IMR-90 (cell line): ENCODE results near the gene DAGLA. TPM values are rescaled to one million over a fixed set of nuclear protein-coding genes. Genes with fewer than 3 reads are reported as not detected.

Source experiments
- ATAC-seq: fragments of 200-7000 bp; cut with Tn5 transposase; 2 replicates; pipeline ENCODE4 v1.9.1; 2020; ENCODE audit warnings: low read depth, mild to moderate bottlenecking, moderate library complexity
- BruUV-seq: library from RNA; stranded (reverse); fragments of 400-500 nt; replicated peaks from 2 replicates; lab custom pipeline; 2021; lab: Mats Ljungman, UMichigan
- CTCF ChIA-PET: fragments of 300-600 bp; formaldehyde crosslinking; extraction: SDS; loops from one replicate; lab custom pipeline; 2021; ENCODE audit warnings: antibody characterized with exemption; lab: Yijun Ruan, JAX
- POLR2A ChIA-PET: fragments of 300-600 bp; sonication (Branson Sonifier 250); formaldehyde crosslinking; loops from one replicate; lab custom pipeline; 2022; ENCODE audit warnings: antibody characterized with exemption; ENCODE audit not compliant: unreplicated experiment; lab: Charles Lee
- DNase-seq: peaks from one replicate; pipeline ENCODE4 v3.0.0; 2013
- H2AFZ ChIP-seq: replicated peaks from 2 replicates; pipeline ENCODE3; 2013; ENCODE audit warnings: low read length, mild to moderate bottlenecking; ENCODE audit not compliant: poor library complexity
- H2AK5ac ChIP-seq: 2 replicates; pipeline ENCODE4 v1.6.1; 2013; ENCODE audit warnings: low read depth, low read length, inconsistent platforms
- H2AK9ac ChIP-seq: replicated peaks from 2 replicates; pipeline ENCODE3; 2013; ENCODE audit warnings: mild to moderate bottlenecking, low read depth, low read length, moderate library complexity; ENCODE audit not compliant: poor library complexity
- H2BK120ac ChIP-seq: 2 replicates; pipeline ENCODE4 v1.6.1; 2013; ENCODE audit warnings: low read depth, low read length, inconsistent platforms
- H2BK15ac ChIP-seq: 3 replicates; pipeline ENCODE4 v1.6.1; 2013; ENCODE audit warnings: low read depth, low read length, inconsistent platforms
- H2BK20ac ChIP-seq: 2 replicates; pipeline ENCODE4 v1.6.1; 2013; ENCODE audit warnings: low read depth, mild to moderate bottlenecking, inconsistent platforms, low read length, moderate library complexity
- H2BK5ac ChIP-seq: 2 replicates; pipeline ENCODE4 v1.6.1; 2013; ENCODE audit warnings: mild to moderate bottlenecking, low read depth, low read length, inconsistent platforms; ENCODE audit not compliant: poor library complexity, severe bottlenecking
- H3K14ac ChIP-seq: replicated peaks from 2 replicates; pipeline ENCODE4 v1.6.1; 2013; ENCODE audit warnings: low read depth, low read length, inconsistent platforms
- H3K18ac ChIP-seq: 2 replicates; pipeline ENCODE4 v1.6.1; 2013; ENCODE audit warnings: low read depth, low read length, control low read depth
- H3K23ac ChIP-seq: 2 replicates; pipeline ENCODE4 v1.6.1; 2013; ENCODE audit warnings: low read depth, low read length, inconsistent platforms
- H3K27ac ChIP-seq: 2 replicates; pipeline ENCODE4 v1.5.1; 2013; ENCODE audit warnings: mild to moderate bottlenecking, control low read depth, low read length; ENCODE audit not compliant: insufficient read depth
- H3K27me3 ChIP-seq: 2 replicates; pipeline ENCODE4 v1.6.1; 2013; ENCODE audit warnings: low read length; ENCODE audit not compliant: control insufficient read depth, insufficient read depth
- H3K36me3 ChIP-seq: 2 replicates; pipeline ENCODE4 v1.6.1; 2013; ENCODE audit warnings: low read length, mixed read lengths; ENCODE audit not compliant: control insufficient read depth, insufficient read depth
- H3K4ac ChIP-seq: 2 replicates; pipeline ENCODE4 v1.6.1; 2013; ENCODE audit warnings: low read depth, low read length, inconsistent platforms
- H3K4me1 ChIP-seq: 2 replicates; pipeline ENCODE4 v1.6.1; 2013; ENCODE audit warnings: low read length, mixed read lengths; ENCODE audit not compliant: control insufficient read depth, insufficient read depth
- H3K4me2 ChIP-seq: 2 replicates; pipeline ENCODE4 v1.6.1; 2013; ENCODE audit warnings: low read depth, mild to moderate bottlenecking, control low read depth, low read length, moderate library complexity
- H3K4me3 ChIP-seq: 2 replicates; pipeline ENCODE4 v1.5.1; 2013; ENCODE audit warnings: low read depth, mild to moderate bottlenecking, control low read depth, low read length, moderate library complexity; ENCODE audit not compliant: insufficient read depth
- H3K56ac ChIP-seq: 2 replicates; pipeline ENCODE4 v1.6.1; 2013; ENCODE audit warnings: low read length, inconsistent platforms; ENCODE audit not compliant: insufficient read depth; ENCODE audit errors: extremely low read depth
- H3K79me1 ChIP-seq, 2 experiments: 2 replicates each; pipeline ENCODE4 v1.6.1; 2013; ENCODE audit warnings: low read length in 2 of 2, inconsistent platforms in 1 of 2, low read depth in 1 of 2
- H3K9ac ChIP-seq: 2 replicates; pipeline ENCODE4 v1.6.1; 2013; ENCODE audit warnings: low read depth, low read length, control low read depth
- H3K9me1 ChIP-seq: 2 replicates; pipeline ENCODE4 v1.6.1; 2013; ENCODE audit warnings: low read length, inconsistent platforms; ENCODE audit not compliant: insufficient read depth
- H3K9me3 ChIP-seq: 2 replicates; pipeline ENCODE4 v1.6.1; 2013; ENCODE audit warnings: low read length; ENCODE audit not compliant: control insufficient read depth, insufficient read depth
- H4K20me1 ChIP-seq: 2 replicates; pipeline ENCODE4 v1.6.1; 2013; ENCODE audit warnings: low read length, inconsistent platforms; ENCODE audit not compliant: insufficient read depth
- H4K5ac ChIP-seq: 2 replicates; pipeline ENCODE4 v1.6.1; 2013; ENCODE audit warnings: mild to moderate bottlenecking, low read depth, low read length, control low read depth
- H4K8ac ChIP-seq, 2 experiments: 2 replicates each; pipeline ENCODE4 v1.6.1; 2013; ENCODE audit warnings: low read depth in 2 of 2, low read length in 2 of 2, control low read depth in 1 of 2, inconsistent platforms in 1 of 2
- H4K91ac ChIP-seq: 2 replicates; pipeline ENCODE4 v1.6.1; 2013; ENCODE audit warnings: low read depth, low read length, inconsistent platforms; ENCODE audit not compliant: insufficient read depth
- NFE2L2 ChIP-seq: fragments of 150-350 bp; IDR thresholded peaks from 2 replicates; pipeline ENCODE4 v1.6.1; 2016; ENCODE audit warnings: low read depth, mild to moderate bottlenecking, low read length
- RCOR1 ChIP-seq: IDR thresholded peaks from 2 replicates; pipeline ENCODE4 v1.6.1; 2012; ENCODE audit warnings: mild to moderate bottlenecking, low read length, improper control_type of control experiment; ENCODE audit not compliant: insufficient replicate concordance
- WGBS, 2 experiments: methylation state at CpG; one replicate each; pipeline versions ENCODE4 v1.1.5 to v1.1.7; 2013; ENCODE audit warnings: missing lambda C conversion rate in 2 of 2; ENCODE audit not compliant: insufficient read length in 1 of 2; ENCODE audit errors: extremely low coverage in 2 of 2; 5-methylcytosine and 5-hydroxymethylcytosine counted together
- dilution Hi-C: fragments of 300-500 bp; cut with HindIII; formaldehyde crosslinking; loops from one replicate; pipeline ENCODE4 v1.14.3; 2018; ENCODE audit warnings: low sequenced_read_pairs; ENCODE audit not compliant: unreplicated experiment
- in situ Hi-C: fragments of 300-500 bp; cut with MboI; formaldehyde crosslinking; loops from 3 replicates; pipeline ENCODE4 v1.14.3; 2019; ENCODE audit warnings: low sequenced_read_pairs, inconsistent platforms, mixed read lengths
- intact Hi-C: fragments of 100-400 bp; cut with micrococcal nuclease; formaldehyde crosslinking; loops from 2 replicates; pipeline ENCODE4 v1.10.0; 2022
- polyA plus RNA-seq, 3 experiments: library from polyadenylated mRNA; depleted of rRNA; stranded (reverse); fragments of >200 nt; gene quantifications; 2 replicates each; pipeline ENCODE4 v1.2.3, GENCODE V29; 2012; ENCODE audit warnings: low replicate concordance in 1 of 3
- total RNA-seq: library from RNA; depleted of rRNA; stranded (reverse); fragments of >200 nt; gene quantifications from 2 replicates; pipeline ENCODE4 v1.2.3, GENCODE V29; 2012

DAGLA gene
- total and polyA plus RNA-seq, 2 of the 4 experiments (the other 2 are of a cell fraction), result 0.90 to 3.8 TPM

GRCh38 chr11:61713906-61714305 is 33.7 kb downstream of the DAGLA start:
- H2AK9ac ChIP-seq, result no peak overlapping the region
- H2BK15ac ChIP-seq, result no peak overlapping the region
- H3K56ac ChIP-seq, result no peak overlapping the region
- no peak overlapping the region for H3K27ac ChIP-seq
- peaks cover 8% of the 10 kb centered on the region for H3K4me1 ChIP-seq
- no peak overlapping the region for H2BK20ac ChIP-seq
- H2AK5ac ChIP-seq, result no peak overlapping the region
- DNase-seq, result no peak
- no peak overlapping the region for H2BK120ac ChIP-seq
- POLR2A ChIA-PET, result no interaction called here
- peaks cover 5% of the 10 kb centered on the region for H3K9me1 ChIP-seq
- no peak overlapping the region for H4K91ac ChIP-seq
- H4K20me1 ChIP-seq, result no peaks in the 10 kb centered on the region
- TF ChIP-seq NFE2L2, result no peak
- no peak for TF ChIP-seq RCOR1
- H3K27me3 ChIP-seq, result peaks cover 27% of the 10 kb centered on the region; the same call in 1 of the 2 replicates
- no peak overlapping the region for H3K23ac ChIP-seq
- dilution Hi-C loops (no loop called here), intact Hi-C loops (no loop called here), in situ Hi-C loops (no loop called here)
- H3K9me3 ChIP-seq, result no peaks in the 10 kb centered on the region
- no peak overlapping the region for H4K8ac ChIP-seq
- H3K14ac ChIP-seq, result no peak overlapping the region
- no peak overlapping the region for H3K9ac ChIP-seq
- no peak overlapping the region for H3K4me2 ChIP-seq
- no peak overlapping the region for H3K18ac ChIP-seq
- no peak overlapping the region for H3K4ac ChIP-seq
- CTCF ChIA-PET, result no interaction called here
- peaks cover 0 to 10% of the 10 kb centered on the region in 2 experiments; a peak in 2 of 4 replicates for H3K79me1 ChIP-seq
- no TSS peak for BruUV-seq
- no peaks in the 10 kb centered on the region for H3K36me3 ChIP-seq
- H2AFZ ChIP-seq, result no peak overlapping the region
- no peak overlapping the region for H2BK5ac ChIP-seq
- no peak overlapping the region for H4K5ac ChIP-seq
- H3K4me3 ChIP-seq, result no peak overlapping the region
- WGBS, 2 experiments, result 100% methylated on average over 1 of the region's 5 CpGs; no CpG with 5 or more reads in 1 of the 2 experiments
- no peak for ATAC-seq
